Fibroblast of skin of back (primary cell): ENCODE results near the gene KCNH2.
"Not testable (repeated sequence)": the region's sequence is repeated elsewhere in the genome, so short reads cannot be mapped to it uniquely, and the experiment has no call there.

Experiments
- DNase-seq: peaks from one replicate; pipeline ENCODE4 v3.0.0-alpha.2; 2013

Gene KCNH2

GRCh38 chr7:150934045-150934766 lies 43.9 kb downstream of the KCNH2 start:
- no peak for DNase-seq

- DNase-seq = no peak
Measured at GRCh38 chr7:150931199-150931869, 46.8 kb downstream of the KCNH2 start.

- DNase-seq = no peak
Measured at GRCh38 chr7:150928541-150928940, 49.6 kb downstream of the KCNH2 start.

GRCh38 chr7:150927956-150928344 lies 50.2 kb downstream of the KCNH2 start:
- peak; percentile 25 for DNase-seq

- no peak for DNase-seq
Measured at GRCh38 chr7:150927157-150927955, 50.8 kb downstream of the KCNH2 start.

GRCh38 chr7:150926066-150926465 lies 52.1 kb downstream of the KCNH2 start:
- no peak for DNase-seq

- DNase-seq = no peak
Measured at GRCh38 chr7:150924369-150924781, 53.7 kb downstream of the KCNH2 start.

- DNase-seq = no peak
Measured at GRCh38 chr7:150923802-150924201, 54.3 kb downstream of the KCNH2 start.

GRCh38 chr7:150923196-150923595 lies 54.9 kb downstream of the KCNH2 start:
- no peak for DNase-seq

GRCh38 chr7:150919160-150919559 lies 59.0 kb downstream of the KCNH2 start:
- no peak for DNase-seq

GRCh38 chr7:150918378-150918777 lies 59.7 kb downstream of the KCNH2 start:
- no peak for DNase-seq

GRCh38 chr7:150917969-150918368 lies 60.2 kb downstream of the KCNH2 start:
- DNase-seq = no peak

GRCh38 chr7:150916670-150917069 lies 61.5 kb downstream of the KCNH2 start:
- DNase-seq = no peak

- no peak for DNase-seq
Measured at GRCh38 chr7:150914966-150915365, 63.2 kb downstream of the KCNH2 start.

GRCh38 chr7:150914196-150914595 lies 63.9 kb downstream of the KCNH2 start:
- DNase-seq = no peak

GRCh38 chr7:150912427-150912826 lies 65.7 kb downstream of the KCNH2 start:
- no peak for DNase-seq

GRCh38 chr7:150911590-150912267 lies 66.4 kb downstream of the KCNH2 start:
- no peak for DNase-seq

- DNase-seq = no peak
Measured at GRCh38 chr7:150910996-150911422, 67.1 kb downstream of the KCNH2 start.

GRCh38 chr7:150910305-150910995 lies 67.7 kb downstream of the KCNH2 start:
- DNase-seq = not testable (repeated sequence)

GRCh38 chr7:150909200-150909995 lies 68.7 kb downstream of the KCNH2 start:
- DNase-seq = no peak

GRCh38 chr7:150908173-150908572 lies 69.9 kb downstream of the KCNH2 start:
- DNase-seq = no peak
